ENCODE data around the gene TADA1. TPM values are rescaled to one million over a fixed set of nuclear protein-coding genes. Genes with fewer than 3 reads are reported as not detected.

The TADA1 gene
- total RNA-seq, 1 experiment from 2014 or later = 14.7 TPM

DNA sequence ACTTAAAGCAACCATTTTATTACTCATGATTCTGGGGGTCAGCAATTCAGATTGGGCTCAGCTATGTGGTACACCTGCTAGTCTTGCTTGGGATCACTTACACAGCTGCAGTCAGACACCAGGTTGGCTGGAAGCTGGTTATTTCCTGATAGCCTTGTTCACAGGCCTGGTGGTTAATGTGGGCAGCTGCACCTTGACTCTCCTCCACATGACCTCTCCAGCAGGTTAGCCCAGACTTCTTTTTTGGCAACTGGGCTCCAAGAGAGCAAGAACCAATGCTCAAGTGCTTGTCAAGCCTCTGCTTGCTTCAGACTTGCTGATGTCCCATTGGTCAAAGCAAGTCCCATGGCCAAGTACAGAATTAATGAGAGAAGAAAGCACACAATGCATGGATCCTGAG, 48.6 kb downstream of the TADA1 start:
- H3K27me3 Mint-ChIP-seq (ENCODE audit: insufficient read depth, unreplicated experiment) = no peaks in the 10 kb centered on the region
- CTCF ChIA-PET = interaction anchor here (0.5 kb wide), 1 partner anchor 13 kb away, joined by 3 read pairs; no protein-coding TSS in a partner anchor
- peaks cover 12% of the 10 kb centered on the region for H3K9me3 Mint-ChIP-seq (ENCODE audit: unreplicated experiment)
- H3K36me3 Mint-ChIP-seq (ENCODE audit: insufficient read depth, unreplicated experiment) = no peaks in the 10 kb centered on the region
- intact Hi-C loops (cut with micrococcal nuclease) = no loop called here
- TF ChIP-seq CTCF (IDR thresholded peaks at IDR 0.05; ENCODE audit: unreplicated experiment) = no peak
- no TSS peak for BruUV-seq (replicated peaks)
- H3K27ac Mint-ChIP-seq (ENCODE audit: low read depth, unreplicated experiment) = no peak overlapping the region
- DNase-seq (ENCODE audit: unreplicated experiment) = no peak
- no peak overlapping the region for H3K4me3 Mint-ChIP-seq (ENCODE audit: unreplicated experiment)
- H3K4me1 Mint-ChIP-seq (ENCODE audit: insufficient read depth, unreplicated experiment) = no peaks in the 10 kb centered on the region
- POLR2A ChIA-PET = no interaction called here

DNA sequence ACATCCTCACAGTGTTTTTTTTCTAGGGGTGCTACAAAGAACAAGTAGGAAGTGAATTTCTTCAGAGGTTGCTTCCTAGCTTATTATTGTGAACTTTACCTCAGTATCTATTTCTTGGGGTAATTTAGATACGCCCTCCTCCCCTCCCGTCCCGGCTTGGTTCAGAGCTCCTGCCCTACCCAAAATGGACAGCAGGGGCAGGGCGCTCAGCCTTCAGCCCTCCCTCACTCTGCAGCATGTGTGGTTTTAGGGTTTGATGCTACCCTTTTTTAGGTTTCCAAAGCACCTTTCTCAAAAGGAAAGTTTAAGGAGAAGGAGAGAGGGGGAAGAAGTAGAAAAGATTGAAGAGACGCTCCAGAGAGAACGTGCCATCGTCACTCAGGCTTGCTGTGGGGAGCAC, 53.7 kb downstream of the TADA1 start:
- CTCF ChIA-PET = interaction anchor here (0.6 to 1.2 kb wide), 5 partner anchors 15 to 645 kb away, joined by 3 to 5 read pairs (median 4); no protein-coding TSS in a partner anchor

DNA sequence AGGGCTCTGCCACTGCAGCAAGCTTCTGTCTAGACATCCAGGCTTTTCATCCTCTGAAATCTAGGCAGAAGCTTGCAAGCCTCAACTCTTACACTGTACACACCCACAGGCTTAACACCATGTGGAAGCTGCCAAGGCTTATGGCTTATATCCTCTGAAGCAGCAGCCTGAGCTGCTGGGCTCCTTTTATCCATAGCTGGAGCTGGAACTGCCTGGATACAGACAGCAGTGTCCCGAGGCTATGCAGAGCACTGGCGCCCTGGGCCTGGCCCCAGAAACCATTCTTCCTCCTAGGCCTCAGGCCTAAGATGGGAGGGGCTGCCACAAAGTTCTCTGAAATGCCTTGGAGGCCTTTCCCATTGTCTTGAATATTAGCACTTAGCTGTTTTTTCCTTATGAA, 56.1 kb downstream of the TADA1 start:
- POLR2A ChIA-PET = no interaction called here
- BruUV-seq (replicated peaks) = no TSS peak
- CTCF ChIA-PET = no interaction called here
- H3K4me1 Mint-ChIP-seq (ENCODE audit: insufficient read depth, unreplicated experiment) = no peaks in the 10 kb centered on the region
- intact Hi-C loops (cut with micrococcal nuclease) = no loop called here
- H3K9me3 Mint-ChIP-seq (ENCODE audit: unreplicated experiment) = peaks cover 9% of the 10 kb centered on the region
- H3K36me3 Mint-ChIP-seq (ENCODE audit: insufficient read depth, unreplicated experiment) = no peaks in the 10 kb centered on the region
- no peak for TF ChIP-seq CTCF (IDR thresholded peaks at IDR 0.05; ENCODE audit: unreplicated experiment)
- DNase-seq (ENCODE audit: unreplicated experiment) = no peak
- H3K27ac Mint-ChIP-seq (ENCODE audit: low read depth, unreplicated experiment) = no peak overlapping the region
- no peak overlapping the region for H3K4me3 Mint-ChIP-seq (ENCODE audit: unreplicated experiment)
- H3K27me3 Mint-ChIP-seq (ENCODE audit: insufficient read depth, unreplicated experiment) = no peaks in the 10 kb centered on the region

More for the DNA sequence above, 53.7 kb downstream of the TADA1 start:
- Mint-ChIP-seq H3K9me3 (ENCODE audit: unreplicated experiment) (peaks cover 14% of the 10 kb centered on the region), H3K36me3 (ENCODE audit: insufficient read depth, unreplicated experiment) (no peaks in the 10 kb centered on the region), H3K27me3 (ENCODE audit: insufficient read depth, unreplicated experiment) (no peaks in the 10 kb centered on the region), H3K4me1 (ENCODE audit: insufficient read depth, unreplicated experiment) (no peaks in the 10 kb centered on the region), H3K4me3 (ENCODE audit: unreplicated experiment) (no peak overlapping the region), H3K27ac (ENCODE audit: low read depth, unreplicated experiment) (no peak overlapping the region)
- intact Hi-C loops (cut with micrococcal nuclease) = no loop called here
- TF ChIP-seq CTCF (IDR thresholded peaks at IDR 0.05; ENCODE audit: unreplicated experiment) = peak; percentile 25
- DNase-seq (ENCODE audit: unreplicated experiment) = no peak
- POLR2A ChIA-PET = no interaction called here
- no TSS peak for BruUV-seq (replicated peaks)

- Mint-ChIP-seq H3K9me3 (ENCODE audit: unreplicated experiment) (no peaks in the 10 kb centered on the region), H3K36me3 (ENCODE audit: insufficient read depth, unreplicated experiment) (no peaks in the 10 kb centered on the region), H3K4me3 (ENCODE audit: unreplicated experiment) (no peak overlapping the region), H3K27ac (ENCODE audit: low read depth, unreplicated experiment) (no peak overlapping the region), H3K27me3 (ENCODE audit: insufficient read depth, unreplicated experiment) (no peaks in the 10 kb centered on the region), H3K4me1 (ENCODE audit: insufficient read depth, unreplicated experiment) (no peaks in the 10 kb centered on the region)
- DNase-seq (ENCODE audit: unreplicated experiment) = no peak
- BruUV-seq (replicated peaks) = no TSS peak
- TF ChIP-seq CTCF (IDR thresholded peaks at IDR 0.05; ENCODE audit: unreplicated experiment) = no peak
- intact Hi-C loops (cut with micrococcal nuclease) = no loop called here
- ChIA-PET POLR2A (interaction anchor here (1.0 to 1.2 kb wide), 2 partner anchors 25 to 62 kb away, joined by 3 to 5 read pairs; partner anchors contain the start of genes POGK and TADA1), CTCF (interaction anchor here (0.5 to 3.9 kb wide), 16 partner anchors 10 to 887 kb away, joined by 3 to 28 read pairs (median 5); partner anchors contain the start of gene POGK)
These were observed 61.5 kb downstream of the TADA1 start for GRCh38 chr1:166814611-166815010.

All from MCF 10A (cell line).